ENCODE measurements around the gene DAP.
A peak's percentile ranks its signal among the peaks of the same experiment; 100 is the strongest.

The DAP gene

GRCh38 chr5:10733426-10733825 is 27.6 kb downstream of the DAP start:
- no peak overlapping the region for H2AFZ ChIP-seq (ENCODE audit: low read depth, low read length)
- no peaks in the 10 kb centered on the region for H3K27me3 ChIP-seq (ENCODE audit: insufficient read depth, low read length, poor library complexity)
- no peaks in the 10 kb centered on the region for H3K9me3 ChIP-seq (ENCODE audit: insufficient read depth, low read length, severe bottlenecking)
- peaks cover 39% of the 10 kb centered on the region for H3K79me2 ChIP-seq (ENCODE audit: insufficient read depth, low read length)
- ATAC-seq (ENCODE audit: insufficient read depth, low read depth) (no peak), DNase-seq (no peak)
- H3K27ac ChIP-seq (ENCODE audit: low read length), result no peak overlapping the region
- no peaks in the 10 kb centered on the region for H3K4me1 ChIP-seq (ENCODE audit: insufficient read depth, low read length)
- no peak overlapping the region for H3K4me3 ChIP-seq (ENCODE audit: low read depth in 1 of 2, low read length in 2 of 2)
- peaks cover 57% of the 10 kb centered on the region for H3K36me3 ChIP-seq (ENCODE audit: insufficient read depth, low read length)
- no peak overlapping the region for H3K9ac ChIP-seq (ENCODE audit: low read depth, low read length)
- no peak for TF ChIP-seq EZH2 (IDR thresholded peaks at IDR 0.05; ENCODE audit: borderline replicate concordance, low read depth, low read length, severe bottlenecking)
- TF ChIP-seq CTCF (IDR thresholded peaks at IDR 0.05; ENCODE audit: borderline replicate concordance, extremely low read depth, low read length, poor library complexity, severe bottlenecking), result no peak
- peaks cover 30% of the 10 kb centered on the region for H4K20me1 ChIP-seq (ENCODE audit: insufficient read depth, low read length)
- no peak overlapping the region for H3K4me2 ChIP-seq (ENCODE audit: insufficient read depth, low read length)

- Histone ChIP-seq H3K9ac (ENCODE audit: low read depth, low read length) (no peak overlapping the region), H3K79me2 (ENCODE audit: insufficient read depth, low read length) (peaks cover 30% of the 10 kb centered on the region), H3K27ac (ENCODE audit: low read length) (no peak overlapping the region), H3K4me1 (ENCODE audit: insufficient read depth, low read length) (no peaks in the 10 kb centered on the region), H3K36me3 (ENCODE audit: insufficient read depth, low read length) (peaks cover 57% of the 10 kb centered on the region), H4K20me1 (ENCODE audit: insufficient read depth, low read length) (peaks cover 26% of the 10 kb centered on the region), H3K4me3 (ENCODE audit: low read depth in 1 of 2, low read length in 2 of 2) (no peak overlapping the region), H2AFZ (ENCODE audit: low read depth, low read length) (no peak overlapping the region), H3K4me2 (ENCODE audit: insufficient read depth, low read length) (no peak overlapping the region), H3K27me3 (ENCODE audit: insufficient read depth, low read length, poor library complexity) (no peaks in the 10 kb centered on the region), H3K9me3 (ENCODE audit: insufficient read depth, low read length, severe bottlenecking) (no peaks in the 10 kb centered on the region)
- TF ChIP-seq CTCF (IDR thresholded peaks at IDR 0.05; ENCODE audit: borderline replicate concordance, extremely low read depth, low read length, poor library complexity, severe bottlenecking) (no peak), EZH2 (IDR thresholded peaks at IDR 0.05; ENCODE audit: borderline replicate concordance, low read depth, low read length, severe bottlenecking) (no peak)
- ATAC-seq (ENCODE audit: insufficient read depth, low read depth) (no peak), DNase-seq (no peak)
Observed at GRCh38 chr5:10731913-10732312, 29.1 kb downstream of the DAP start.

- no peaks in the 10 kb centered on the region for H3K27me3 ChIP-seq (ENCODE audit: insufficient read depth, low read length, poor library complexity)
- 0 out of 3 replicates have a peak, but pooled peaks have one; percentile 9 for ATAC-seq (ENCODE audit: insufficient read depth, low read depth)
- no peak overlapping the region for H3K4me2 ChIP-seq (ENCODE audit: insufficient read depth, low read length)
- no peak for DNase-seq
- no peak overlapping the region for H3K9ac ChIP-seq (ENCODE audit: low read depth, low read length)
- H3K9me3 ChIP-seq (ENCODE audit: insufficient read depth, low read length, severe bottlenecking), result no peaks in the 10 kb centered on the region
- H4K20me1 ChIP-seq (ENCODE audit: insufficient read depth, low read length), result peaks cover 11% of the 10 kb centered on the region
- H3K4me1 ChIP-seq (ENCODE audit: insufficient read depth, low read length), result no peaks in the 10 kb centered on the region
- TF ChIP-seq CTCF (IDR thresholded peaks at IDR 0.05; ENCODE audit: borderline replicate concordance, extremely low read depth, low read length, poor library complexity, severe bottlenecking) (no peak), EZH2 (IDR thresholded peaks at IDR 0.05; ENCODE audit: borderline replicate concordance, low read depth, low read length, severe bottlenecking) (no peak)
- no peak overlapping the region for H3K27ac ChIP-seq (ENCODE audit: low read length)
- H2AFZ ChIP-seq (ENCODE audit: low read depth, low read length), result no peak overlapping the region
- H3K79me2 ChIP-seq (ENCODE audit: insufficient read depth, low read length), result peaks cover 13% of the 10 kb centered on the region
- H3K4me3 ChIP-seq (ENCODE audit: low read depth in 1 of 2, low read length in 2 of 2), result no peak overlapping the region
- peaks cover 60% of the 10 kb centered on the region for H3K36me3 ChIP-seq (ENCODE audit: insufficient read depth, low read length)
Observed at GRCh38 chr5:10730043-10730351, 31.0 kb downstream of the DAP start.
